Uterus (tissue), 4 donors: ENCODE measurements around the gene DPF3. TPM values are rescaled to one million over a fixed set of nuclear protein-coding genes. Genes with fewer than 3 reads are reported as not detected.

Experiments used
- DNase-seq, 2 donors: peaks; one replicate each; pipeline ENCODE4 v3.0.0-alpha.2; 2019 to 2020
- H3K27ac ChIP-seq, 2 donors: fragments of 200-600 bp; sonication (generic); 1 replicate in 1 of 2; 2 replicates in 1 of 2; pipeline ENCODE4 v1.5.1; 2016 to 2018
- H3K27me3 ChIP-seq, 2 donors: fragments of 200-600 bp; sonication (generic); one replicate each; pipeline ENCODE4 v1.5.1; 2018 to 2019; ENCODE audit warnings: control low read depth in 1 of 2
- H3K36me3 ChIP-seq, 2 donors: fragments of 200-600 bp; sonication (generic); one replicate each; pipeline ENCODE4 v1.5.1; 2019; ENCODE audit warnings: control low read depth in 1 of 2
- H3K4me1 ChIP-seq, 2 donors: fragments of 200-600 bp; sonication (generic); one replicate each; pipeline ENCODE4 v1.5.1; 2018 to 2019; ENCODE audit warnings: control low read depth in 1 of 2
- H3K4me3 ChIP-seq, 2 donors: fragments of 200-600 bp; sonication (generic); 1 replicate in 1 of 2; 2 replicates in 1 of 2; pipeline ENCODE4 v1.5.1; 2018 to 2019; ENCODE audit warnings: mild to moderate bottlenecking in 1 of 2
- H3K9me3 ChIP-seq, 2 donors: fragments of 200-600 bp; sonication (generic); one replicate each; pipeline ENCODE4 v1.5.1; 2019; ENCODE audit warnings: control low read depth in 1 of 2
- POLR2A ChIP-seq, 2 donors: fragments of 450-650 bp; IDR thresholded peaks; one replicate each; pipeline ENCODE4 v1.6.1; 2016; ENCODE audit warnings: antibody characterized with exemption in 2 of 2, mild to moderate bottlenecking in 1 of 2, moderate library complexity in 1 of 2
- intact Hi-C: fragments of 100-400 bp; cut with DNase I; formaldehyde crosslinking; loops from one replicate; pipeline ENCODE4 v1.15.1; 2023; ENCODE audit warnings: low total_unique reads
- total RNA-seq, 4 donors: library from RNA; depleted of rRNA in 3 of 4; stranded (reverse); fragments of >200 nt in 3 of 4; gene quantifications; one replicate each; pipeline versions ENCODE4 v1.1.0 to v1.2.4, GENCODE V29; 2014 to 2023
- TF ChIP-seq, protein P1 (sequence below), 4 experiments: fragments of 200-600 bp in 2 of 4; fragments of 450-650 bp in 2 of 4; sonication (generic) in 2 of 4; IDR thresholded peaks; one replicate each; pipeline ENCODE4 v1.5.1; 2016 to 2019; ENCODE audit warnings: antibody characterized with exemption in 4 of 4, mild to moderate bottlenecking in 2 of 4, moderate library complexity in 1 of 4
- donor health status: DM: yes; HTN: yes; CAD: no.

DPF3 gene
- total RNA-seq, 4 donors from 2014 or later, result 1.6 to 2.8 TPM; not detected in 2

GRCh38 chr14:72613231-72613974, 280.5 kb downstream of the DPF3 start:
- Histone ChIP-seq H3K36me3 (no peaks in the 10 kb centered on the region), H3K27me3 (no peaks in the 10 kb centered on the region), H3K4me1 (peaks cover 0 to 10% of the 10 kb centered on the region in 2 donors), H3K9me3 (no peaks in the 10 kb centered on the region), H3K27ac (no peak overlapping the region), H3K4me3 (no peak overlapping the region)
- no peak for TF ChIP-seq POLR2A (IDR thresholded peaks at IDR 0.05)
- TF ChIP-seq, protein P1, sequence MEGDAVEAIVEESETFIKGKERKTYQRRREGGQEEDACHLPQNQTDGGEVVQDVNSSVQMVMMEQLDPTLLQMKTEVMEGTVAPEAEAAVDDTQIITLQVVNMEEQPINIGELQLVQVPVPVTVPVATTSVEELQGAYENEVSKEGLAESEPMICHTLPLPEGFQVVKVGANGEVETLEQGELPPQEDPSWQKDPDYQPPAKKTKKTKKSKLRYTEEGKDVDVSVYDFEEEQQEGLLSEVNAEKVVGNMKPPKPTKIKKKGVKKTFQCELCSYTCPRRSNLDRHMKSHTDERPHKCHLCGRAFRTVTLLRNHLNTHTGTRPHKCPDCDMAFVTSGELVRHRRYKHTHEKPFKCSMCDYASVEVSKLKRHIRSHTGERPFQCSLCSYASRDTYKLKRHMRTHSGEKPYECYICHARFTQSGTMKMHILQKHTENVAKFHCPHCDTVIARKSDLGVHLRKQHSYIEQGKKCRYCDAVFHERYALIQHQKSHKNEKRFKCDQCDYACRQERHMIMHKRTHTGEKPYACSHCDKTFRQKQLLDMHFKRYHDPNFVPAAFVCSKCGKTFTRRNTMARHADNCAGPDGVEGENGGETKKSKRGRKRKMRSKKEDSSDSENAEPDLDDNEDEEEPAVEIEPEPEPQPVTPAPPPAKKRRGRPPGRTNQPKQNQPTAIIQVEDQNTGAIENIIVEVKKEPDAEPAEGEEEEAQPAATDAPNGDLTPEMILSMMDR (IDR thresholded peaks at IDR 0.05), result no peak
- DNase-seq, result peak; percentile 25 to 41
- intact Hi-C loops, result no loop called here

- Histone ChIP-seq H3K27ac (no peak overlapping the region), H3K4me3 (no peak overlapping the region), H3K9me3 (no peaks in the 10 kb centered on the region), H3K4me1 (peaks cover 0 to 5% of the 10 kb centered on the region in 2 donors), H3K27me3 (no peaks in the 10 kb centered on the region), H3K36me3 (no peaks in the 10 kb centered on the region)
- TF ChIP-seq POLR2A (IDR thresholded peaks at IDR 0.05), result no peak
- TF ChIP-seq, protein P1 (IDR thresholded peaks at IDR 0.05), result no peak
- no peak for DNase-seq
- intact Hi-C loops, result no loop called here
Observed at GRCh38 chr14:72612041-72612440, 281.9 kb downstream of the DPF3 start.

DNA sequence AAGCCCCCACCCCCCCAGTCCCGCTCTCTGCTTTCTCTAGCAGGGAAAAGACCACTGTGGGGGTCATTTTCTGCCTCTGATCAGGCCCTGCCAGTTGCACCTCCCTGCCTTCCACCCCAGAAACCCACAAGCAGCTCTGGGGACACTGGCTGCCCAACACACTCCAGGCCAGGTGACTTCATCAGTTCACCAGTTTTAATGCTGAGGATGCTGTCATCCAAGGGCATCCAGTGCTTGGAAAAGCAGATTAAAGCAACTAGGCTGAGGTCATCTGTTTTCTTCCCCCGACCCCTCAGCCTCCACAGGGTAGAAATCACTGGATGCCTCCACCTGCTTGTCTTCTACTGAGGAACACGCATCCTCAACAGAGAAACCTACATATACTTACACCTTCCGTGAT, 282.4 kb downstream of the DPF3 start:
- TF ChIP-seq, protein P1 (IDR thresholded peaks at IDR 0.05), result no peak
- no peak for TF ChIP-seq POLR2A (IDR thresholded peaks at IDR 0.05)
- H3K4me3 ChIP-seq, result no peak overlapping the region
- H3K9me3 ChIP-seq, result no peaks in the 10 kb centered on the region
- peaks cover 0 to 5% of the 10 kb centered on the region in 2 donors for H3K4me1 ChIP-seq
- intact Hi-C loops, result no loop called here
- H3K27me3 ChIP-seq, result no peaks in the 10 kb centered on the region
- no peak for DNase-seq
- no peak overlapping the region for H3K27ac ChIP-seq
- H3K36me3 ChIP-seq, result no peaks in the 10 kb centered on the region

GRCh38 chr14:72610831-72611200, 283.1 kb downstream of the DPF3 start:
- no peaks in the 10 kb centered on the region for H3K9me3 ChIP-seq
- peaks cover 0 to 5% of the 10 kb centered on the region in 2 donors for H3K4me1 ChIP-seq
- no peak overlapping the region for H3K4me3 ChIP-seq
- H3K27me3 ChIP-seq, result no peaks in the 10 kb centered on the region
- no peak for TF ChIP-seq POLR2A (IDR thresholded peaks at IDR 0.05)
- TF ChIP-seq, protein P1 (IDR thresholded peaks at IDR 0.05), result no peak
- no peak for DNase-seq
- H3K36me3 ChIP-seq, result no peaks in the 10 kb centered on the region
- H3K27ac ChIP-seq, result no peak overlapping the region
- intact Hi-C loops, result no loop called here

DNA sequence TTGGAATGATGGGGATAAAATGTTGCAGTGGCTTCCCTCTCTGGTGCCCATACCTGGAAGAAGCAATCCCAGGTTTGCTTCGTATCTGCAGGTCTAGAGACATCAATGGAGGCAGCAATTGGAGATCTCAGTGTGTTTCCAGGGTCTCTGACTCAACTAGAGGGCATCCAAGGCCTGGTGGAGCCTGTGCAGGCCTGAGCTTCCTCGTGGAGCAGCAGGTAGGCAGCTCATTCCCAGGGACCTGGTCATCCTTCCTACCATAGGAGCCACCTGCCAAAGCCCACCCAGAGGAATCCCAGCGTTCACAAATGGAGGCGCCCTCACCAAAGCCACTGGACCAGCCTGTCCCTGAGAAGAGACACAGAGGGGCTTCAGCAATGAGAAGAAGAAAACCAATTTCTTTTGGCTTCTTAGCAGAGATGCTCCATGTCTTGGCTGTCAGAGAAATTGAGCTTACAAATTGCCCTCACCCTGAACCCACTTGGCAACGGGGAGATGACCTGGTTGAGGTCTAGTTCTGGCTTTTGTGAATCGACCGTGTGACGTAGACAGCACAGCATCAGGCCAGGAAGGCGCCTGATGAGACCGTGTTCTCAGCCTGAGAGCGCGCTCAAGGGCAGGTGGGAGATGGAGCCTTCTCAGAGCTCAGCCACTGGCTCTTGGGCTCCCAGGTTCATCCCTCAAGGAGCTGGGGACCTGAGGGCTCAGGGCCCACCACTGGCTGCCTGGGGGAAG, 283.6 kb downstream of the DPF3 start:
- DNase-seq, result no peak
- no peaks in the 10 kb centered on the region for H3K9me3 ChIP-seq
- H3K27ac ChIP-seq, result no peak overlapping the region
- peaks cover 0 to 5% of the 10 kb centered on the region in 2 donors for H3K4me1 ChIP-seq
- TF ChIP-seq POLR2A (IDR thresholded peaks at IDR 0.05), result no peak
- TF ChIP-seq, protein P1 (IDR thresholded peaks at IDR 0.05), result no peak
- no peaks in the 10 kb centered on the region for H3K27me3 ChIP-seq
- no peaks in the 10 kb centered on the region for H3K36me3 ChIP-seq
- no peak overlapping the region for H3K4me3 ChIP-seq
- intact Hi-C loops, result no loop called here
